OCI-LY1 (cell line): ENCODE data around the gene NFIA.

ENCODE experiments used
- CTCF ChIP-seq: fragments of 200-600 bp; sonication (generic), shearing (Covaris generic); IDR thresholded peaks from 2 replicates; pipeline ENCODE4 v1.5.1; 2017; ENCODE audit warnings: mild to moderate bottlenecking, antibody characterized with exemption, low read length, moderate library complexity, mixed read lengths
- EZH2 ChIP-seq: fragments of 200-600 bp; sonication (generic), shearing (Covaris generic); IDR thresholded peaks from 2 replicates; pipeline ENCODE4 v1.8.0; 2017; ENCODE audit warnings: borderline replicate concordance, mixed run types, mild to moderate bottlenecking, antibody characterized with exemption, low read length, moderate library complexity, mixed read lengths

GRCh38 chr1:61370177-61370912 is 288.0 kb downstream of the NFIA start:
- TF ChIP-seq CTCF = no peak
- no peak for TF ChIP-seq EZH2
